GM12873 (cell line): ENCODE data around the gene MYO10.

ENCODE experiments used
- TF ChIP-seq, protein P1 (sequence below): IDR thresholded peaks from 2 replicates; pipeline ENCODE4 v1.5.1; 2012; ENCODE audit warnings: low read depth, mild to moderate bottlenecking, moderate library complexity, low read length, control low read depth; ENCODE audit not compliant: insufficient read depth; ENCODE audit errors: missing control alignments

Gene MYO10

DNA sequence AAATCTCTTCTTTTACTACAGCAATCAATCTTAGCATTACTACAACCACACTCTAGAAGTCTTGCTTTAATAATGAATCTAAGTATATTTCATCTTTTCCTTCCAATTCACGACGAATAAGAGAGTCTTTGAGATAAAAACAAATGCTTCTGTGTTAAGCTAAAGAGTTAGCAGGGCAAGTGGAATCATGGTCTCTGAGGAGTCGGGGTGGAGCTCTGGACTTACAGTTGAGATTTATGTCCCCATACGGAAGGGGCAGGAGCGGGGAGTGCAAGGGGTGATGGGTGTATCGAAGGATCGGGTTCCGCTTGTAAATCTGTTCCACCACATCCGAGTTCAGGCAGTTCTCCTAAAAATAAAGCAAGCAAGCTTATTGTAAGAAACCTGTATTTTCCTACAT lies 260.3 kb downstream of the MYO10 start:
- TF ChIP-seq, protein P1, sequence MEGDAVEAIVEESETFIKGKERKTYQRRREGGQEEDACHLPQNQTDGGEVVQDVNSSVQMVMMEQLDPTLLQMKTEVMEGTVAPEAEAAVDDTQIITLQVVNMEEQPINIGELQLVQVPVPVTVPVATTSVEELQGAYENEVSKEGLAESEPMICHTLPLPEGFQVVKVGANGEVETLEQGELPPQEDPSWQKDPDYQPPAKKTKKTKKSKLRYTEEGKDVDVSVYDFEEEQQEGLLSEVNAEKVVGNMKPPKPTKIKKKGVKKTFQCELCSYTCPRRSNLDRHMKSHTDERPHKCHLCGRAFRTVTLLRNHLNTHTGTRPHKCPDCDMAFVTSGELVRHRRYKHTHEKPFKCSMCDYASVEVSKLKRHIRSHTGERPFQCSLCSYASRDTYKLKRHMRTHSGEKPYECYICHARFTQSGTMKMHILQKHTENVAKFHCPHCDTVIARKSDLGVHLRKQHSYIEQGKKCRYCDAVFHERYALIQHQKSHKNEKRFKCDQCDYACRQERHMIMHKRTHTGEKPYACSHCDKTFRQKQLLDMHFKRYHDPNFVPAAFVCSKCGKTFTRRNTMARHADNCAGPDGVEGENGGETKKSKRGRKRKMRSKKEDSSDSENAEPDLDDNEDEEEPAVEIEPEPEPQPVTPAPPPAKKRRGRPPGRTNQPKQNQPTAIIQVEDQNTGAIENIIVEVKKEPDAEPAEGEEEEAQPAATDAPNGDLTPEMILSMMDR = no peak

DNA sequence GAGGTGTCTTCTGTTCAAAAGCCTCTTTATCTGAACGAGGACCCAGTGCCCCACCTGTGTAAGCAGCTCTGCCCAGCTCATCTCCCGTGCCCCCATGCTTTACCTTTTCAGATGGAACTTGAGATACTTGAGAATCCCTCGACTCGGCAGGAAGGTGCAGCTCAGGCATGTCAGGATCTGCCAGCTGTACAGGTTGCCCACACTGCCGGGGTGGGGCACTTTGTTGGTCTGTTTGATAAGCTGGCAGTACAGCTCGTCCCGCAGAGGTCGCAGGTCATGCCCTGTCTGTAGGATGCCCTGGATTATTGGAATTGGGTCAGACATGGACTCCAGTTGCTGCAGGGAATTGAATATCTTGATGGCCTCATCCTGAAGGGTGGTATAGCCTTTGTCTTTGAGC lies 261.3 kb downstream of the MYO10 start:
- TF ChIP-seq, protein P1 = no peak

DNA sequence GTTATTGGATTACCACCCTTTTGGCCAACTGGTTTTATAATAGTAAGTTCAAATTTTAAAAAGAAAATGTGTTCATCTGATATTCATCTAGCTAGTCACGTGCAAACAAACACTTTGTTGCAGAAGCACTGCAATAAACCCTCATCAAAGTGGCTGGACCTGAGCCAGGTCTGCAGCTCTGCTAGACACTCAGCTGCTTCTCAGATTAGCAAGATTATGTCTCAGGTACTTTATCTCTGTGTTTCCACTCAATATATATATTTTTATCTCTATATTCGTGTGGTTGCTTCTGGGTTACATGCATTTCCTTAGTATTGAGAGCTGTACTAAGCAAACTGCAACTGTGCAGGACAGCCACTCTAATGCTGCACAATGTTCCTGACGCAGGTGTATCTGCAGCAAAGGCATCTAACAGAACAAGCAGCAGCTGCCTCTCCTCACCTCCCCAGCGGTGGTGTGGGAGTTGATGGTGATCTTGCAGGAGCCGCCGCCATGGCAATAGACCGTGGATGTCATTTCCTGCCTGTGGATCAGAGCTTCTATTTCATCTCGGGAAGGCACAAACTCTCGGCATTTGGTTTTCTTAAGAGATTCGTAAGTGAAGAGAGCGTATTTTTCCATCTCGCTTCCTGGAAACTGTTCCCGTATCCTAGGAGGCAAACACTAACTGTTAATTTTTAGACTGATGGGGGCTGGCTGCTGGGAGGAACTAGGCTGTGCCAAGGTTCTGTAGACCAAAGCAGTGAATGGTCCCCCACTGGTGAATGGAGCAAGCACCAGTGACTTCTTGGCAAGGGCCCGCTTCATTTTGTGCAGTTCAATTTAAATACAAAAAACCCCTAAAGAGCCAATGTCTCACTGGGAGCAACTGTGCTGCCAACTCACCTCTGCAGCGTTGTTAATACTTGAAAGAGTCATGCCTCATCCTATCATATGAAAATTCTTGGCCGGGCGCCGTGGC lies 262.6 kb downstream of the MYO10 start:
- TF ChIP-seq, protein P1 = no peak

DNA sequence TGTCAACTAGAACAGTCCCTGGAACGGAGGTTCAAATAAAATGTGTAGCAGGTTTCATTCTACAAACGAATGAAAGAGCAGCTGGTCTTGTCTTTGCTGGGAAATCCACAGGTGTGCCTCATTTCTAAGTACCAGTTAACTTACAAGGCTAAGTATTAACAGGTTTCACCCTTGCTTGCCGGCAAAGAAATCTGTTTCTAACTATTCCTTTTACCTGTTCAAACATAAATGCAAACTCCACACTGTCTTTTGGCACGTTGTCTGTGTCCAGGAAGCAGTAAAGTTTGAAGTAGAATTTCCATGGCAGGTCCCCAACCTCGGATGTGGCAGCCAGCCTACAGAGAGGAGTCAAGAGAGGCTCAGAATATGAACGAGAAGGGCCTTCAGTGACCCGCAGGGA lies 264.9 kb downstream of the MYO10 start:
- TF ChIP-seq, protein P1 = no peak

DNA sequence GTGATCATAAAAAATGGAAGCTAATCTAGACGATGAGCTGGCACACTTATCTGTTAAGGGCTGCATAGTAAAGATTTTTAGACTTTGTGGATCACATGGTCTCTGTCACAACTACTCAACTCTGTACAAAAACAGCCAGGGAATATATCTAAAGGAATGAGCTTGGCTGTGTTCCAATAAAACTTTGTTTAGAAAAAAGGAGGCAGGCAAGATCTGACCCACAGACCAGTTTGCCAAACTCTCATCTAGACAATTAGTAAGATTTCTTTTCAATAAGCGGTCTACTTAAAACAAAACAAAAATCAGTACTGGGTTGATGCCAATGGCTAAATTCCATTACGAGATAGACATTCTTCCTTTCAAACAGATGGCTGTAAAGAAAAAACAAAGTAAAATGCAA lies 266.3 kb downstream of the MYO10 start:
- TF ChIP-seq, protein P1 = no peak

DNA sequence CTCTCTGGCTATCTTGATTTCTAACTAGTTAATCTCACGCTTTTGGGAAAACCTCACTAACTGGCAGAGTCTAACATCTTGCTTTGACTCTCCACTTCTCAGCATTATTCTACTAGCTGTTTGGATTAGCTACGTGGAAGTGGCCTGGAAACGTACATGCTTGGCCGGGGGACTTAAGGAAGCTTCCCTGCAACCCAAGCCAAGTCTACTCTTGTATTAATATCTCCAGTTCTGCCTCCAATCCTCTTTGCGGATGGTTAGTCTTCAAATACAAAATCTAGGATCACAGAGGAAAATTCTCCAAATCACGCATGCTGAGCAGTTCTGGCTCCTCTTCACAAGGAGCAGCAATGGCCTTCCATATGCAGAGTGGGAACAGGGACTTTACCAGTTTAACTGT lies 267.5 kb downstream of the MYO10 start:
- TF ChIP-seq, protein P1 = no peak

DNA sequence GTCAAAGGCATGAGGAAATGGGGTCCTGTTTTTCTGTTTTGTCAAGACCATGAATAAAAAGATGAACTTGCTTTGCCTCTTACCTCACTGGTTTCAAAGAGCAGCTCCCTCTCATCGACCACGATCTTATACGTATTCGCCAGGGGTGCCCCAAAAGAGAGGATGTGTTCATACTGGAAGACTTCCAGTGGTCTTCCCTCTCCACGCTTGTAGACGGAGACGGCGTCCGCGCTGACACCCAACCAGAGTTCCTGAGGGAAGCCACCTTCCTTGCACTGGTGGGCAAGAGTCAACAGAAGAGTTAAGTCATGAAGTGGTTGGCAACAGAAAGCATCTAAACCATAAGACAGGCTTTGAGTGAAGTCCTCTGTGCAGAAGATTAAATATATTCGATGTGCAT lies 267.9 kb downstream of the MYO10 start:
- TF ChIP-seq, protein P1 = no peak
